ENCODE measurements around the gene APP. TPM values are rescaled to one million over a fixed set of nuclear protein-coding genes. Genes with fewer than 3 reads are reported as not detected.

Gene APP
- total RNA-seq, 2 experiments from 2014 or later: 39.3 to 39.4 TPM

DNA sequence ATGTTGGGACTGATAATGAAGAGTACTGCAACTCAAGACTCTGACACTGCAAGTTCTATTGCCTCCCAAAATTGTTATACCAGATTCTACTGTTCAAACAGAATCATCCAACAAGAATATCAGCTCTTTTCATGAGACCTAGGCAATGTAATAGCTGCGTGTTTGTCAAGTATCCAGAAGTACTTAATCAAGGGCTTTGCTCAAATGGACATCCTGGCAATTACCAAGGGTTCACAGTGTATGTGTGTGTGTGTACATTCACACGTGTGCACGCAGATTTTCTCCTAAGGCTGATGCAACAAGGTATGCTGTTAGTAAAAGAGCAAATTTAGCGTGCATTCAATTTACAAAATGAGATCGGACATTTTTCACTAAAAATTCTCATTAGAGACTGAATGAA, 261.2 kb downstream of the APP start:
- no peak overlapping the region for H3K27ac Mint-ChIP-seq
- no peak for DNase-seq
- TF ChIP-seq, protein P1, sequence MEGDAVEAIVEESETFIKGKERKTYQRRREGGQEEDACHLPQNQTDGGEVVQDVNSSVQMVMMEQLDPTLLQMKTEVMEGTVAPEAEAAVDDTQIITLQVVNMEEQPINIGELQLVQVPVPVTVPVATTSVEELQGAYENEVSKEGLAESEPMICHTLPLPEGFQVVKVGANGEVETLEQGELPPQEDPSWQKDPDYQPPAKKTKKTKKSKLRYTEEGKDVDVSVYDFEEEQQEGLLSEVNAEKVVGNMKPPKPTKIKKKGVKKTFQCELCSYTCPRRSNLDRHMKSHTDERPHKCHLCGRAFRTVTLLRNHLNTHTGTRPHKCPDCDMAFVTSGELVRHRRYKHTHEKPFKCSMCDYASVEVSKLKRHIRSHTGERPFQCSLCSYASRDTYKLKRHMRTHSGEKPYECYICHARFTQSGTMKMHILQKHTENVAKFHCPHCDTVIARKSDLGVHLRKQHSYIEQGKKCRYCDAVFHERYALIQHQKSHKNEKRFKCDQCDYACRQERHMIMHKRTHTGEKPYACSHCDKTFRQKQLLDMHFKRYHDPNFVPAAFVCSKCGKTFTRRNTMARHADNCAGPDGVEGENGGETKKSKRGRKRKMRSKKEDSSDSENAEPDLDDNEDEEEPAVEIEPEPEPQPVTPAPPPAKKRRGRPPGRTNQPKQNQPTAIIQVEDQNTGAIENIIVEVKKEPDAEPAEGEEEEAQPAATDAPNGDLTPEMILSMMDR (IDR thresholded peaks at IDR 0.05): no peak
- H3K36me3 Mint-ChIP-seq (ENCODE audit: low read depth): no peaks in the 10 kb centered on the region
- no peaks in the 10 kb centered on the region for H3K27me3 Mint-ChIP-seq
- no peak for ATAC-seq
- intact Hi-C loops (cut with micrococcal nuclease): no loop called here
- ChIA-PET CTCF (no interaction called here), POLR2A (no interaction called here)
- no peaks in the 10 kb centered on the region for H3K9me3 Mint-ChIP-seq
- H3K4me1 Mint-ChIP-seq (ENCODE audit: low read depth): no peaks in the 10 kb centered on the region
- no peak overlapping the region for H3K4me3 Mint-ChIP-seq

DNA sequence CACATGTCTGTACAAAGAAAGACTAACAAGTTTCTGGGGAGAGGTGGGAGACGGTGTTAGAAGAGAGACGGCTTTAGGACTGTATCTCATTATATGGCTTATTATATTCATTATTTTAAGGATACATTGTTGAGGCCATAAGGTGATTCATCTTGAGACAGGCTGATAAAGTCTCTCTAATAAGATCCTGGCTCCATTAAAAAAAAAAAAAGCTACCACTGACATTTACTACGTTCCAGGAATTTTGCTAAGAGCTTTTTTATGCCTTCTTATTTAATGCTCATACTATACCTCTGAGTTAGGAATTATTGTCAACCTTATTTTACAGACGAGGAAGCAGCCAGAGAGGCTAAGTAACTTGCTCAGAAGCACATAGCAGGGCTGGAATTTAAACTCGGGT, 262.1 kb downstream of the APP start:
- Mint-ChIP-seq H3K36me3 (ENCODE audit: low read depth) (no peaks in the 10 kb centered on the region), H3K4me1 (ENCODE audit: low read depth) (no peaks in the 10 kb centered on the region), H3K4me3 (no peak overlapping the region), H3K27me3 (no peaks in the 10 kb centered on the region), H3K9me3 (no peaks in the 10 kb centered on the region), H3K27ac (no peak overlapping the region)
- TF ChIP-seq, protein P1 (IDR thresholded peaks at IDR 0.05): no peak
- no peak for DNase-seq
- POLR2A ChIA-PET: no interaction called here
- no peak for ATAC-seq
- CTCF ChIA-PET: interaction anchor here (0.9 to 2.4 kb wide), 2 partner anchors 13 to 27 kb away, joined by 4 to 8 read pairs; no protein-coding TSS in a partner anchor
- intact Hi-C loops (cut with micrococcal nuclease): no loop called here

DNA sequence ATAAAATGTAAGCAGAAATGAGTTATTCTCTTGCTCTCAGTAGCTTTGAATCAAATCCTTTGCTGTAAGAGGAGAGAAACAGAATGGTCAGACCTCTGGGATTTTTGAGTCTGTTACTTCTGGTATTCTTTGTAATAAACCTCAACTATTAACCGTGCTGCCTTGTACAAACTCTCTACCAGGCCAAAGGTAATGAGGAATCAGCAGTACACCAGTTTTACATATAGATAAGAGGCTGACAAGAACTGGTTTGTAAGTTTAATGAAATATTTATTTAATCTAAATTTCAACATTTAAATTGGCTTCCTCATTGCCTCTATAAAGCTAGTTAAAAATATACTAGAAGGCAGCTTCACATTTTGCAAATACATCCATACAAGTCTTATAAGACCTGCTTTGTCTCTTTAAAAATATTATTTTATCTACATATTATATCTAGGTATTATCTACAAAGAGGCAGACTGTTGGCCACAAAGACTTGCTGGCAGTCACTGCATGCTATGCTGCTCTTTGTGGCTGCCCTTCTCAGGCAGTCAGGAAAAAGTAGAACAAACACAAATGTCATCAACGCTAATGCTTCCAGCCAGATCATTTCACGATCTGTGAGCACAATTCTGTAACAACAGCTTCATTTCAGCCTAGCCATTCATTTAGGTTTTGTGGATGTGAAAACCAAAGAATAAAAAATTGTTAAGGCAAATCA, 262.8 kb downstream of the APP start:
- no peak for ATAC-seq
- ChIA-PET CTCF (interaction anchor here (0.9 to 2.4 kb wide), 2 partner anchors 12 to 26 kb away, joined by 4 to 8 read pairs; no protein-coding TSS in a partner anchor), POLR2A (no interaction called here)
- Mint-ChIP-seq H3K36me3 (ENCODE audit: low read depth) (no peaks in the 10 kb centered on the region), H3K4me3 (no peak overlapping the region), H3K27ac (no peak overlapping the region), H3K4me1 (ENCODE audit: low read depth) (no peaks in the 10 kb centered on the region), H3K9me3 (no peaks in the 10 kb centered on the region), H3K27me3 (no peaks in the 10 kb centered on the region)
- DNase-seq: no peak
- TF ChIP-seq, protein P1 (IDR thresholded peaks at IDR 0.05): no peak
- intact Hi-C loops (cut with micrococcal nuclease): no loop called here

DNA sequence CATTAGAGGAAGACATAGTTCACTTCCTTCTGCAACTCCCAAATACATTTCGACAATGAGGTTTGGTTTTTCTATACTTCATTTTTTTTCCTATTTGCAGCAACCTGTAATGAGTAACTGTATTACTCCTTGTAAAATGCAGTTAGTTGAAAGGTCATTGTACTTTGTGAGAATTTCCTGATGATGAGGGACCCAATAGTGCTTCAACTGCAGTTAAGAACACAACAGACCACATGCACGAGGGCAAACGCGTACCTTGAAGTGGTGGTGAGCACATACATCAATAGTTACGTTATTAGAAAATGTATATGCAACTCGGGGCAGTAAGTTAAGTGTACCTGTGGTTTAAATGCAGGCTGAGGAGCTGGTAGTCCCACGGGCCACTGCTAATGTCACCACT, 264.0 kb downstream of the APP start:
- Mint-ChIP-seq H3K4me3 (no peak overlapping the region), H3K4me1 (ENCODE audit: low read depth) (no peaks in the 10 kb centered on the region), H3K27me3 (no peaks in the 10 kb centered on the region), H3K27ac (no peak overlapping the region), H3K36me3 (ENCODE audit: low read depth) (no peaks in the 10 kb centered on the region), H3K9me3 (no peaks in the 10 kb centered on the region)
- intact Hi-C loops (cut with micrococcal nuclease): no loop called here
- TF ChIP-seq, protein P1 (IDR thresholded peaks at IDR 0.05): no peak
- ChIA-PET POLR2A (no interaction called here), CTCF (interaction anchor here (2.4 kb wide), 1 partner anchor 11 kb away, joined by 8 read pairs; no protein-coding TSS in a partner anchor)
- ATAC-seq: no peak
- no peak for DNase-seq

DNA sequence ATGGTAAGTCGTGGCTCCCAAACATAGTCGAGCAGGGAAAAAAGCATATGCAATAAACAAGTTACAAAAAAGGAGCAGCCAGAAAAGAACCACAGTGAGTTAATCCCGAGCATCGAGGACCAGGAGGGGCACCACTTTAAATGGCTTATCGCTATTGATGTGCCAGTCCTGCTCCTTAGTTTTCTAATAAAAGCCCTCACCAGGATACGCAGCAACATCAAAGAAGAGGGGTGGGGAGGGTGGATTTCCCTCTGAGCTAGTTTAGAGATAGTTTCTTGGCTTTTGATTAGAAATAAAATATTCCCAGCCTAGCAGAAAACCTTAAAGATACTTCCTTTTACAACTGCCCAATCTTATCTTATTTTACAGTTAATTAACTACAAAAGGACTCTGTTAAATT, 265.4 kb downstream of the APP start:
- intact Hi-C loops (cut with micrococcal nuclease): no loop called here
- Mint-ChIP-seq H3K4me1 (ENCODE audit: low read depth) (no peaks in the 10 kb centered on the region), H3K27me3 (no peaks in the 10 kb centered on the region), H3K9me3 (no peaks in the 10 kb centered on the region), H3K36me3 (ENCODE audit: low read depth) (no peaks in the 10 kb centered on the region), H3K4me3 (no peak overlapping the region), H3K27ac (no peak overlapping the region)
- no peak for DNase-seq
- ChIA-PET POLR2A (no interaction called here), CTCF (interaction anchor here (1.9 kb wide), 1 partner anchor 9 kb away, joined by 6 read pairs; no protein-coding TSS in a partner anchor)
- TF ChIP-seq, protein P1 (IDR thresholded peaks at IDR 0.05): no peak
- no peak for ATAC-seq

Data from activated CD8-positive, alpha-beta T cell treated with anti-CD3 and anti-CD28 coated beads for 36 hours (primary cell).